Measurements from ENCODE around the gene MARCHF4. TPM values are rescaled to one million over a fixed set of nuclear protein-coding genes. Genes with fewer than 3 reads are reported as not detected.

Gene MARCHF4
- total RNA-seq, 1 experiment from 2014 or later = 0.26 TPM

DNA sequence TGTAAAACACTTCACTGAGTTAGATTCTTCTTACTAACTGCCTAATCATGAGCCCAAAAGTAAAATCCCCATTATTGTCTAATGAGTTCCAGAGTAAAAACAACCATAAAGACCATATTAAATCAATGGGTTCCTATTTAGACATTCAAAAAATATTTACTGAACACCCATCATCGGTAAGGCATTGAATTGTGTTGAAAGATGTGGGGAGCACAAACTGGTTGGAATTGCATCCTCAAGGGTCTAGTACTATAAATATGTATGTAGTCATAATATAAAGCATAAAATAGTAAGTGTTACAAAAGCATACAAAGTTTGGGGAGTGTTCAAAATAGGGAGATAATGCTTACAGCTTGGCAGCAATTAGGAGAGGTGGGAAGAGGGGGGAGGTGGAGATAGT, 3.0 kb upstream of the MARCHF4 start:
- Histone ChIP-seq H2BK12ac (ENCODE audit: insufficient read length, low read depth, low read length) (no peak overlapping the region), H3K23ac (ENCODE audit: insufficient read length, low read depth, low read length) (no peak overlapping the region), H4K20me1 (ENCODE audit: control insufficient read depth, insufficient read depth, insufficient read length) (no peaks in the 10 kb centered on the region), H4K5ac (ENCODE audit: insufficient read length, low read depth, low read length) (no peak overlapping the region), H3K14ac (ENCODE audit: insufficient read depth, low read length) (no peak overlapping the region), H3K27me3 (ENCODE audit: insufficient read depth, low read length) (peaks cover 6% of the 10 kb centered on the region; the same call in 1 of the 2 replicates), H2AFZ (ENCODE audit: low read length) (no peak overlapping the region), H4K91ac (ENCODE audit: insufficient read length, low read depth, low read length) (no peak overlapping the region), H3K9ac (ENCODE audit: extremely low read depth, insufficient read length, low read length) (no peak overlapping the region), H4K8ac (replicated peaks; ENCODE audit: insufficient read length, low read depth, low read length) (no peak overlapping the region), H2BK5ac (ENCODE audit: insufficient read length, low read length) (no peak overlapping the region), H3T11ph (ENCODE audit: low read length) (no peak overlapping the region), H3K79me1 (ENCODE audit: insufficient read depth, low read depth, low read length, poor library complexity, severe bottlenecking) (no peaks in the 10 kb centered on the region), H2AK5ac (ENCODE audit: insufficient read length, low read length) (no peak overlapping the region), H3K4me2 (ENCODE audit: insufficient read depth, insufficient read length, low read length) (no peak overlapping the region), H2BK20ac (ENCODE audit: low read depth, low read length, poor library complexity, severe bottlenecking) (no peak overlapping the region), H2BK15ac (ENCODE audit: low read depth, low read length) (no peak overlapping the region), H3K4ac (ENCODE audit: low read depth, low read length) (no peak overlapping the region), H3K27ac (ENCODE audit: insufficient read length, low read depth, low read length) (no peak overlapping the region), H2BK120ac (ENCODE audit: low read depth, low read length, poor library complexity, severe bottlenecking) (no peak overlapping the region), H3K79me2 (ENCODE audit: insufficient read depth, low read length) (no peaks in the 10 kb centered on the region), H3K4me1 (ENCODE audit: insufficient read depth, low read length) (peaks cover 5% of the 10 kb centered on the region; the same call in 1 of the 2 replicates), H3K18ac (ENCODE audit: insufficient read length, low read depth, low read length) (no peak overlapping the region), H3K56ac (ENCODE audit: insufficient read length, low read depth, low read length) (no peak overlapping the region), H3K9me3 (ENCODE audit: control insufficient read depth, low read depth, low read length) (no peaks in the 10 kb centered on the region), H3K23me2 (ENCODE audit: insufficient read length, low read depth, low read length, poor library complexity, severe bottlenecking) (peaks cover 20% of the 10 kb centered on the region)
- Mint-ChIP-seq H3K4me1 (peaks cover 18% of the 10 kb centered on the region in 2 experiments), H3K4me3 (no peak overlapping the region), H3K36me3 (ENCODE audit: insufficient read depth in 1 of 3, low read depth in 3 of 3) (no peaks in the 10 kb centered on the region), H3K9me3 (no peaks in the 10 kb centered on the region), H3K27me3 (ENCODE audit: low read depth) (peaks cover 54% of the 10 kb centered on the region), H3K27ac (no peak overlapping the region)
- DNase-seq = no peak
- TF ChIP-seq CTCF (conservative IDR thresholded peaks at IDR 0.05) = no peak
- no CpG with 5 or more reads among the region's 1 CpG for WGBS (ENCODE audit: extremely low coverage, insufficient read length, low lambda C conversion rate)
